ENCODE measurements around the gene IMMP2L. TPM values are rescaled to one million over a fixed set of nuclear protein-coding genes. Genes with fewer than 3 reads are reported as not detected.

IMMP2L gene
- total RNA-seq, 3 donors from 2014 or later (not counting 1 experiment from before 2014, with no cell fraction given) = 6.9 to 9.2 (median 8.7) TPM

- TF ChIP-seq, protein P1, sequence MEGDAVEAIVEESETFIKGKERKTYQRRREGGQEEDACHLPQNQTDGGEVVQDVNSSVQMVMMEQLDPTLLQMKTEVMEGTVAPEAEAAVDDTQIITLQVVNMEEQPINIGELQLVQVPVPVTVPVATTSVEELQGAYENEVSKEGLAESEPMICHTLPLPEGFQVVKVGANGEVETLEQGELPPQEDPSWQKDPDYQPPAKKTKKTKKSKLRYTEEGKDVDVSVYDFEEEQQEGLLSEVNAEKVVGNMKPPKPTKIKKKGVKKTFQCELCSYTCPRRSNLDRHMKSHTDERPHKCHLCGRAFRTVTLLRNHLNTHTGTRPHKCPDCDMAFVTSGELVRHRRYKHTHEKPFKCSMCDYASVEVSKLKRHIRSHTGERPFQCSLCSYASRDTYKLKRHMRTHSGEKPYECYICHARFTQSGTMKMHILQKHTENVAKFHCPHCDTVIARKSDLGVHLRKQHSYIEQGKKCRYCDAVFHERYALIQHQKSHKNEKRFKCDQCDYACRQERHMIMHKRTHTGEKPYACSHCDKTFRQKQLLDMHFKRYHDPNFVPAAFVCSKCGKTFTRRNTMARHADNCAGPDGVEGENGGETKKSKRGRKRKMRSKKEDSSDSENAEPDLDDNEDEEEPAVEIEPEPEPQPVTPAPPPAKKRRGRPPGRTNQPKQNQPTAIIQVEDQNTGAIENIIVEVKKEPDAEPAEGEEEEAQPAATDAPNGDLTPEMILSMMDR (IDR thresholded peaks at IDR 0.05) = no peak
- no peaks in the 10 kb centered on the region for H3K36me3 Mint-ChIP-seq
- no peak overlapping the region for H3K27ac ChIP-seq (ENCODE audit: low read length)
- WGBS (ENCODE audit: insufficient coverage) = 66% methylated on average over 8 of the region's 9 CpGs
- H3K4me1 ChIP-seq (ENCODE audit: control insufficient read depth, insufficient read depth, low read length) = no peaks in the 10 kb centered on the region
- peaks cover 0 to 5% of the 10 kb centered on the region in 2 donors for H3K9me3 Mint-ChIP-seq
- no peak overlapping the region for H3K4me3 ChIP-seq (ENCODE audit: low read length)
- no peaks in the 10 kb centered on the region for H3K4me1 Mint-ChIP-seq
- ATAC-seq (no peak), DNase-seq (no peak)
- H3K27me3 ChIP-seq (ENCODE audit: control insufficient read depth, insufficient read depth, low read length) = no peaks in the 10 kb centered on the region
- no peaks in the 10 kb centered on the region for H3K27me3 Mint-ChIP-seq (ENCODE audit: low read depth in 2 of 2)
- no peak overlapping the region for H3K27ac Mint-ChIP-seq
- no peak overlapping the region for H3K4me3 Mint-ChIP-seq
- no peaks in the 10 kb centered on the region for H3K9me3 ChIP-seq (ENCODE audit: control insufficient read depth, insufficient read depth, low read length)
- no peaks in the 10 kb centered on the region for H3K36me3 ChIP-seq (ENCODE audit: control insufficient read depth, insufficient read depth, low read length)
- intact Hi-C loops (cut with micrococcal nuclease) = no loop called here
Observed at GRCh38 chr7:110944966-110945644, 617.2 kb downstream of the IMMP2L start.

DNA sequence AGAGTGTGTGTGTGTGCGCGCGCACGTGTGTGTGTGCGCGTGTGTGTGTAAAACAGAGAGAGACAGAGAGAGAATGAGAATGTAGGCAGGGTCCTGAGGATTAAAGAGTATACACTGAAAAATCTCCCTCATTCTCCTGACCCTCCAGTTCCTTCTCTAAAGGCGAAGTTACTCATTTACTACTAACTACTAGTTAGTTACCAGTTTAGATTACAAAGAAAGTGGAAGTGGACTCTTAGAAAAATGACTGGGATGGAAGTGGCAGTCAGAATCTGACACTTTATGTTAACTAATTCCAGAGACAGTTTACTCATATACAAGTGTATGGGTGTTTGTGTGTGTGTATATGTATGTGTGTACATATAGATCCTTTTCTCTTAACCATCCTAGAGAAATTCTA is 617.8 kb downstream of the IMMP2L start:
- intact Hi-C loops (cut with micrococcal nuclease) = no loop called here

DNA sequence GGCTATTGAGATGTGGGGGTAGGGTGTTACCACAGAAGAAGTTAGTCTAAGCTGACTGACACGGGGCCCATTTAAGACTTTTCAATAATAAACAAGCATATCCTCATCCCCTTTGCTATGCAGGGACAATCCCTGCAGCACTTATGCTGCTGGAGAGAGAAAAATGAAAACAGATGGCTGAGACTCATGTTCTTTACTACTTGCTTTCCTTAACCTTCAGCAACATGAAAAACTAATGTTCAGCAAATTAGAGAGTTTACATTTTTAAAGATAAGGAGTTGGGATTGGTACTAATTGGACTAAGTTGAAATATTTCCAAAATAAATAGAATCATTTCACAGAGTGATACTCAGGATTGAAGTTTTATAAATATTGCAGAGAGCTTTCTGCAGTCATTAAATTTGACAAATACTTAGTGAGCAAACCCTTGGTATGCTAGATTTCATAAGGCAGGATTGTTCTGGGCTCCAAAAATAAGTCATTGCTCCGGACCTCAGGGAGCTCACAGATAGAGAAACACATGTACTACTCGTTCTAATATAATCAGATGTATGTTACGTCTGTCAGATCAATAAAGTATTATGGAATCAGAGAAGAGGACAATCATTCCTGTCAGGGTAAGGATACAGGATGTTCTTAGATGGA is 618.5 kb downstream of the IMMP2L start:
- intact Hi-C loops (cut with micrococcal nuclease) = no loop called here
- Mint-ChIP-seq H3K27ac (no peak overlapping the region), H3K27me3 (ENCODE audit: low read depth in 2 of 2) (no peaks in the 10 kb centered on the region), H3K4me1 (no peaks in the 10 kb centered on the region), H3K4me3 (no peak overlapping the region), H3K9me3 (peaks cover 0 to 4% of the 10 kb centered on the region in 2 donors), H3K36me3 (no peaks in the 10 kb centered on the region)
- no peaks in the 10 kb centered on the region for H3K27me3 ChIP-seq (ENCODE audit: control insufficient read depth, insufficient read depth, low read length)
- no peaks in the 10 kb centered on the region for H3K36me3 ChIP-seq (ENCODE audit: control insufficient read depth, insufficient read depth, low read length)
- ATAC-seq = no peak
- no peaks in the 10 kb centered on the region for H3K9me3 ChIP-seq (ENCODE audit: control insufficient read depth, insufficient read depth, low read length)
- 97% methylated on average over 3 of the region's 4 CpGs for WGBS (ENCODE audit: insufficient coverage)
- DNase-seq = no peak
- no peak overlapping the region for H3K27ac ChIP-seq (ENCODE audit: low read length)
- no peaks in the 10 kb centered on the region for H3K4me1 ChIP-seq (ENCODE audit: control insufficient read depth, insufficient read depth, low read length)
- no peak overlapping the region for H3K4me3 ChIP-seq (ENCODE audit: low read length)
- TF ChIP-seq, protein P1 (IDR thresholded peaks at IDR 0.05) = no peak

More for the DNA sequence above, 617.8 kb downstream of the IMMP2L start:
- ATAC-seq (no peak), DNase-seq (no peak)
- Mint-ChIP-seq H3K27ac (no peak overlapping the region), H3K4me1 (no peaks in the 10 kb centered on the region), H3K36me3 (no peaks in the 10 kb centered on the region), H3K27me3 (ENCODE audit: low read depth in 2 of 2) (no peaks in the 10 kb centered on the region), H3K9me3 (peaks cover 0 to 4% of the 10 kb centered on the region in 2 donors), H3K4me3 (no peak overlapping the region)
- H3K36me3 ChIP-seq (ENCODE audit: control insufficient read depth, insufficient read depth, low read length) = no peaks in the 10 kb centered on the region
- no peaks in the 10 kb centered on the region for H3K4me1 ChIP-seq (ENCODE audit: control insufficient read depth, insufficient read depth, low read length)
- no peak overlapping the region for H3K27ac ChIP-seq (ENCODE audit: low read length)
- no peak overlapping the region for H3K4me3 ChIP-seq (ENCODE audit: low read length)
- H3K27me3 ChIP-seq (ENCODE audit: control insufficient read depth, insufficient read depth, low read length) = no peaks in the 10 kb centered on the region
- no peaks in the 10 kb centered on the region for H3K9me3 ChIP-seq (ENCODE audit: control insufficient read depth, insufficient read depth, low read length)
- TF ChIP-seq, protein P1 (IDR thresholded peaks at IDR 0.05) = no peak
- no CpG with 5 or more reads among the region's 7 CpGs for WGBS (ENCODE audit: insufficient coverage)
